ENCODE results near the gene OR10H3. TPM values are rescaled to one million over a fixed set of nuclear protein-coding genes. Genes with fewer than 3 reads are reported as not detected.
"Not testable (repeated sequence)": the region's sequence is repeated elsewhere in the genome, so short reads cannot be mapped to it uniquely, and the experiment has no call there.

Gene OR10H3
- total RNA-seq, 1 donor from 2014 or later, result not detected

DNA sequence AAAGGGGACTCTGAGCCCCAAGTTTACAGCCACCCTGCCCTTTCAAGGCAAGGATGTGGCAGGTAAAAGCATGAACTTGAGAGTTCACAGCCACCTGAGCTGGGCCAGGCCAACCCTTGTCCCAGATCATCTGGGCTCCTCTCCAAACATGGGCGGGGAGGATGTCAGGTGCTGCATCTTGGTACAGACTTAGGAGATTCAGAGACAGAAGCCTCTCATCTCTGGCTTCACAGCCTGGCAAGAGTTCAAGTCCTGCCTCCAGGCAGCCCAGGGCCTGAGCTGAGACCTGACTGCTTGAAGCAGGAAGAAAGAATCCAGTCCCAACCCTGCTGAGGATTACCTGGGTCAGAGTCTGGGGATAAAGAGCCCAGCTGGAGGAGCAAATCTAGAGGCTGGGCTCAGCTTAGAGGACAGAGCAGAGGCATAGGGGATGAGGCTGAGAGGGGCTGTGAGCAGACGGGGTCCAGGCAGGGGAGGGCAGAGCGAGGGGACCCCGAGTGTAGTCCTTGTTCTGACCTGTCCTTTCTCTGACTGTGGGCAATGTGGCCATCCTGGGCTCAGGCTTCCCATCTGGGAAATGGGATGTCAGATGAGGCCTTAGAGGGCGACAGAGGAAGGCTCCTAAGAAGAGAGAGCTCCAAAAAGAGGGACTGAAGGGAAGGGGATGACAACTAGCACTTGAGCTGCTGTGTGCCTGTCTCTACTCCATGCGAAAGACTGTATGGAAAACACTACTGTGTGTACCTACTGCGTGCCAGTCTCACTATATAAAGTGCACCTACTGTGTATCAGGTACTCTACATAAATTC lies 43.0 kb downstream of the OR10H3 start:
- no peak overlapping the region for H3K27ac Mint-ChIP-seq (ENCODE audit: unreplicated experiment)
- H3K4me1 Mint-ChIP-seq (ENCODE audit: unreplicated experiment), result no peaks in the 10 kb centered on the region
- peaks cover 25% of the 10 kb centered on the region for H3K27me3 Mint-ChIP-seq (ENCODE audit: unreplicated experiment)
- TF ChIP-seq, protein P1, sequence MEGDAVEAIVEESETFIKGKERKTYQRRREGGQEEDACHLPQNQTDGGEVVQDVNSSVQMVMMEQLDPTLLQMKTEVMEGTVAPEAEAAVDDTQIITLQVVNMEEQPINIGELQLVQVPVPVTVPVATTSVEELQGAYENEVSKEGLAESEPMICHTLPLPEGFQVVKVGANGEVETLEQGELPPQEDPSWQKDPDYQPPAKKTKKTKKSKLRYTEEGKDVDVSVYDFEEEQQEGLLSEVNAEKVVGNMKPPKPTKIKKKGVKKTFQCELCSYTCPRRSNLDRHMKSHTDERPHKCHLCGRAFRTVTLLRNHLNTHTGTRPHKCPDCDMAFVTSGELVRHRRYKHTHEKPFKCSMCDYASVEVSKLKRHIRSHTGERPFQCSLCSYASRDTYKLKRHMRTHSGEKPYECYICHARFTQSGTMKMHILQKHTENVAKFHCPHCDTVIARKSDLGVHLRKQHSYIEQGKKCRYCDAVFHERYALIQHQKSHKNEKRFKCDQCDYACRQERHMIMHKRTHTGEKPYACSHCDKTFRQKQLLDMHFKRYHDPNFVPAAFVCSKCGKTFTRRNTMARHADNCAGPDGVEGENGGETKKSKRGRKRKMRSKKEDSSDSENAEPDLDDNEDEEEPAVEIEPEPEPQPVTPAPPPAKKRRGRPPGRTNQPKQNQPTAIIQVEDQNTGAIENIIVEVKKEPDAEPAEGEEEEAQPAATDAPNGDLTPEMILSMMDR (IDR thresholded peaks at IDR 0.05; ENCODE audit: unreplicated experiment), result no peak
- peaks cover 44% of the 10 kb centered on the region for H3K9me3 Mint-ChIP-seq (ENCODE audit: unreplicated experiment)
- no peak for DNase-seq (ENCODE audit: low spot score)
- no peak overlapping the region for H3K4me3 Mint-ChIP-seq (ENCODE audit: unreplicated experiment)
- H3K36me3 Mint-ChIP-seq (ENCODE audit: low read depth, unreplicated experiment), result peaks cover 20% of the 10 kb centered on the region

DNA sequence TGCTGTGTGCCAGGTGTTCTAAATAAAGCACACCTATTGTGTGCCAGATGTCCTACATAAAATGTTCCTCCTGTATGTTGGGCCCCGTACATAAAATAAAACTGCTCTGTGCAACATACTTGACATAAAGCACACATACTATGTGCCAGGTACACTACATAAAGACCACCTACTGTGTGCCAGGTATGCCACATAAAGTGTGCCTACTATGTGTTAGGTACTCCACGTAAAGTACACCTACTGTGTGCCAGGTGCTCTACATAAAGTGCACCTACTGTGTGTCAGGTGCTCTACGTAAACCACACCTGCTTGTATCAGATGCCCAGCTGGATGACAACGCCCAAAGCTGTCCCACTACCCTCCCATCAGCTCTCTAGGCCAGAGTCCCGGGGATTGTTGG lies 43.9 kb downstream of the OR10H3 start:
- Mint-ChIP-seq H3K9me3 (ENCODE audit: unreplicated experiment) (peaks cover 36% of the 10 kb centered on the region), H3K36me3 (ENCODE audit: low read depth, unreplicated experiment) (peaks cover 15% of the 10 kb centered on the region), H3K27ac (ENCODE audit: unreplicated experiment) (no peak overlapping the region), H3K4me3 (ENCODE audit: unreplicated experiment) (peak overlapping the region; percentile 51), H3K4me1 (ENCODE audit: unreplicated experiment) (no peaks in the 10 kb centered on the region), H3K27me3 (ENCODE audit: unreplicated experiment) (peaks cover 17% of the 10 kb centered on the region)
- TF ChIP-seq, protein P1 (IDR thresholded peaks at IDR 0.05; ENCODE audit: unreplicated experiment), result no peak
- no peak for DNase-seq (ENCODE audit: low spot score)

DNA sequence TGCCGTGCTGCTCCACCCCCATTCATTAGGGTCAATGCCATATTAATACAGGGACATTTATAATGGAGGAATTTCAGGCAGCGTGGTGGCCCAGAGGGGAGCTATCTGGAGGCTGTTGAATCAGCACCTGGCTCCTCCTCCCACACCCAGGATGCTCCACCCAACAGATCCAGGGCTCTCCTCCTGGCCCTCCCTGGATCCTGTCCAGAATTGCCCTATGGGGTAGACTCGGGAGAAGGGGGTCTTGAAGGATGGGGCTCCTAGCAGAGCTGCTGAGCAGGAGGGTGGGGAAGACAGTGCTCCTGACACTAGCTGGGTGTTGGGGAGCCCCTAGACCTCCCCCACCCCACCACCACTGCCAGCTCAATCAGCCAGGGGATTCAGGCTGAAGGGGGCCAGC lies 44.4 kb downstream of the OR10H3 start:
- no peak overlapping the region for H3K4me3 Mint-ChIP-seq (ENCODE audit: unreplicated experiment)
- H3K27me3 Mint-ChIP-seq (ENCODE audit: unreplicated experiment), result peaks cover 15% of the 10 kb centered on the region
- peaks cover 35% of the 10 kb centered on the region for H3K9me3 Mint-ChIP-seq (ENCODE audit: unreplicated experiment)

DNA sequence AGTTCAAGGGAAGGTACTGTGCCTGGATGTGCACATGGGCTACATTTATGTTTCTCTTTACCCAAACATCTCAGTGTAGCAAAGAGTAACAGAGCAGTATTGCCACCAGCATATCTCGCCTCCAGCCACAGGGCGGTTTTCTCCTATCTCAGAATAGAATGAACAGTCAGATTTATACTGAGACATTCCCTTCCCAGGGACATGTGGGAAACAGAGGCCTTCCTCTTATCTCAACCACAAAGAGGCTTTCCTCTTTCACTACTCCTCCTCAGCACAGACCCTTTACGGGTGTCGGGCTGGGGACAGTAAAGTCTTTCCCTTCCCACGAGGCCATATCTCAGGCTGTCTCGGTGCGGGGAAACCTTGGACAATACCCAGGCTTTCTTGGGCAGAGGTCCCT lies 45.1 kb downstream of the OR10H3 start:
- not testable (repeated sequence) for H3K4me3 Mint-ChIP-seq (ENCODE audit: unreplicated experiment); H3K27me3 Mint-ChIP-seq (ENCODE audit: unreplicated experiment); H3K4me1 Mint-ChIP-seq (ENCODE audit: unreplicated experiment); H3K27ac Mint-ChIP-seq (ENCODE audit: unreplicated experiment); DNase-seq (ENCODE audit: low spot score); H3K36me3 Mint-ChIP-seq (ENCODE audit: low read depth, unreplicated experiment)
- peaks cover 34% of the 10 kb centered on the region for H3K9me3 Mint-ChIP-seq (ENCODE audit: unreplicated experiment)

More for the DNA sequence above, 44.4 kb downstream of the OR10H3 start:
- no peaks in the 10 kb centered on the region for H3K4me1 Mint-ChIP-seq (ENCODE audit: unreplicated experiment)
- DNase-seq (ENCODE audit: low spot score), result no peak
- peaks cover 14% of the 10 kb centered on the region for H3K36me3 Mint-ChIP-seq (ENCODE audit: low read depth, unreplicated experiment)
- TF ChIP-seq, protein P1 (IDR thresholded peaks at IDR 0.05; ENCODE audit: unreplicated experiment), result no peak
- no peak overlapping the region for H3K27ac Mint-ChIP-seq (ENCODE audit: unreplicated experiment)

DNA sequence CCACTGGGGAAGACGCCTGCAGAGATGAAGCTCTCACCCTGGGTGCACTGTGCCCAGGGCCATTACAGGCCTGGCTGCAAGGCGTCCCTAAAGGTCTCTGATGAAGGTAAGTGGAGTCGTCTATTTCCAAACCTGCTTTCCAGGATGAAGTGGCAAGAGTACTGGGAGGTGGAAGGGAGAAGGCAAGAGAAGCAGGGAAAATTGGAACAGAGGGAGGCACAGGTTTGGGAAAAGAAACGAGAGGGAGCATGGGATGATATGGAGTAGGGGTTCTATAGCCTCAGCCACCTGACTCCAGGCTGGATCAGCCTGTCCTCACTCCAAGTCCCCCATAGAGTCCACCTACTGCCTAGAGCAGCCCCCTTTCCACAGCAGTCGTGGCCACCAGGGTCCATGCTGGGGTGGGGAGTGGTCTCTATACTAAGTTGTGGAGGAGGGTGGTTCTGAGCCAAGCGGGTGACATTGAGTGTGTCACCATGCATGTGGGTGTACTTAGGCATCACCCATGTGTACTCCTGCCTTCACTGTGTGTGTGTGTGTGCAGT lies 49.9 kb downstream of the OR10H3 start, which contains the start of gene OR10H5:
OR10H5 (plus strand) TSS at position 51 of the 545 bp plus-strand sequence. CDS start 6,388 bp downstream, outside the sequence.
- peaks cover 46% of the 10 kb centered on the region for H3K9me3 Mint-ChIP-seq (ENCODE audit: unreplicated experiment)
- peak within 1 kb of the TSS; percentile 26 for H3K4me3 Mint-ChIP-seq (ENCODE audit: unreplicated experiment)
- no peak for DNase-seq (ENCODE audit: low spot score)
- no peak within 1 kb of the TSS for H3K27ac Mint-ChIP-seq (ENCODE audit: unreplicated experiment)
- H3K27me3 Mint-ChIP-seq (ENCODE audit: unreplicated experiment), result peaks cover 4% of the 10 kb centered on the region
- H3K4me1 Mint-ChIP-seq (ENCODE audit: unreplicated experiment), result no peaks in the 10 kb centered on the region
- TF ChIP-seq, protein P1 (IDR thresholded peaks at IDR 0.05; ENCODE audit: unreplicated experiment), result no peak
- H3K36me3 Mint-ChIP-seq (ENCODE audit: low read depth, unreplicated experiment), result peaks cover 4% of the 10 kb centered on the region

All from endothelial cell (in vitro differentiated cells).